WI38 (cell line): ENCODE data around the gene ANTXR2.
"Not testable (repeated sequence)": the region's sequence is repeated elsewhere in the genome, so short reads cannot be mapped to it uniquely, and the experiment has no call there.

Experiments used
- H3K4me3 ChIP-seq: 2 replicates; pipeline ENCODE4 v1.5.1; 2011; ENCODE audit warnings: low read depth, mild to moderate bottlenecking, control low read depth, low read length
- CTCF ChIP-seq: IDR thresholded peaks from 2 replicates; pipeline ENCODE4 v1.5.1; 2012; ENCODE audit warnings: low read depth, mild to moderate bottlenecking, control low read depth, low read length

ANTXR2 gene

GRCh38 chr4:80072744-80073472 is at the start of gene ANTXR2:
TSS of gene ANTXR2 (minus strand) at chr4:80073229. CDS start at chr4:80072560, 669 bp downstream.
- peak within 1 kb of the TSS; percentile 93 for H3K4me3 ChIP-seq
- TF ChIP-seq CTCF = no peak

GRCh38 chr4:80121815-80122214 is 48.8 kb upstream of the ANTXR2 start:
- not testable (repeated sequence) for H3K4me3 ChIP-seq

GRCh38 chr4:80119620-80120019 is 46.6 kb upstream of the ANTXR2 start:
- not testable (repeated sequence) for H3K4me3 ChIP-seq

GRCh38 chr4:80116516-80116915 is 43.5 kb upstream of the ANTXR2 start:
- TF ChIP-seq CTCF = no peak
- H3K4me3 ChIP-seq = no peak overlapping the region

GRCh38 chr4:80115368-80116181 is 42.5 kb upstream of the ANTXR2 start:
- no peak for TF ChIP-seq CTCF

GRCh38 chr4:80114732-80115265 is 41.8 kb upstream of the ANTXR2 start:
- H3K4me3 ChIP-seq = no peak overlapping the region
- TF ChIP-seq CTCF = no peak

More at GRCh38 chr4:80115368-80116181, 42.5 kb upstream of the ANTXR2 start:
- no peak overlapping the region for H3K4me3 ChIP-seq

GRCh38 chr4:80113615-80114014 is 40.6 kb upstream of the ANTXR2 start:
- no peak for TF ChIP-seq CTCF
- no peak overlapping the region for H3K4me3 ChIP-seq

- H3K4me3 ChIP-seq = no peak overlapping the region
- TF ChIP-seq CTCF = no peak
Measured at GRCh38 chr4:80112236-80112635, 39.2 kb upstream of the ANTXR2 start.
